DMS53 treated with DMSO at 0.1 percent for 48 hours (cell line): Measurements from ENCODE around the gene KLHL40.

Source experiments
- DNase-seq: peaks from one replicate; lab custom pipeline; 2025; ENCODE audit not compliant: unreplicated experiment; lab: John Stamatoyannopoulos, UW

The KLHL40 gene

GRCh38 chr3:42690191-42690590 lies 4.9 kb downstream of the KLHL40 start:
- no peak for DNase-seq

GRCh38 chr3:42690766-42691680 lies 5.7 kb downstream of the KLHL40 start:
- no peak for DNase-seq

GRCh38 chr3:42691816-42692666 lies 6.7 kb downstream of the KLHL40 start:
- DNase-seq, result no peak

GRCh38 chr3:42692667-42693529 lies 7.6 kb downstream of the KLHL40 start:
- no peak for DNase-seq

GRCh38 chr3:42693530-42693930 lies 8.2 kb downstream of the KLHL40 start:
- DNase-seq, result no peak

- DNase-seq, result no peak
These were observed 9.0 kb downstream of the KLHL40 start for GRCh38 chr3:42694366-42694765.

GRCh38 chr3:42696356-42697288 lies 11.3 kb downstream of the KLHL40 start:
- DNase-seq, result no peak

- DNase-seq, result no peak
These were observed 12.1 kb downstream of the KLHL40 start for GRCh38 chr3:42697289-42698051.

GRCh38 chr3:42698216-42698910 lies 13.0 kb downstream of the KLHL40 start:
- no peak for DNase-seq

GRCh38 chr3:42698911-42699230 lies 13.5 kb downstream of the KLHL40 start:
- DNase-seq, result no peak

- DNase-seq, result no peak
These were observed 14.2 kb downstream of the KLHL40 start for GRCh38 chr3:42699511-42699971.

GRCh38 chr3:42700366-42701288 lies 15.3 kb downstream of the KLHL40 start:
- DNase-seq, result no peak

GRCh38 chr3:42701371-42702065 lies 16.2 kb downstream of the KLHL40 start:
- DNase-seq, result no peak

- no peak for DNase-seq
These were observed 17.0 kb downstream of the KLHL40 start, which contains the start of gene HHATL for GRCh38 chr3:42702066-42702951. Gene HHATL, minus strand, starts transcription at chr3:42702798. Its CDS starts 1,972 bp downstream, at chr3:42700826.

- no peak for DNase-seq
These were observed 17.8 kb downstream of the KLHL40 start for GRCh38 chr3:42702982-42703694.
